ENCODE results near the gene CXXC5.

DNA sequence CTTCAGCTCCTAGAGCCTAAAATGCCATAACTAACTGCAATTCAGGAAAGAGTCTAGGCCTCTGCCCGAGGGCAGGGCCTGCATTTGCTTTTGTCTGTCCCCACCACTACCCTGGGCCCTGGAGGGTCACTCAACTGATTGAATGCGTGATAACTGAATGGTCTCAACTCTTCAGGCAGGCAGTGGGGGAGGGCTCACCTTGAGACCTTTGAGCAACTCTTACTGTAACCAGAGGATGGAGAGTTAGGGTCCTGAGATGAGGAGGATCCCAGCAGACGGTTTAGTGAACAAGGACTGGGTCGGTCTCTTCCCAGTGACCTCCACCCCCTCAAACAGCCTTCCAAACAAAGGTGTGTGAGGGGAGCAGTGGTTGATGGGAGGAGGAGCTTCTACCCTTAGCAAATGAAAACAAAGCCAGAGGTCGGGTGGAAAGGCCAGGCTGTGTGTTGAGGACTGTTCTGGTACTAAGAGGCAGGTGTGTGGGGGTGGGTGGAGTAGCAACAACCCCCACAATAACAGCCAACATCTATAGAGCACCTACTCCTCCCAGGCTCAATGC is 59.4 kb downstream of the CXXC5 start:
- TF ChIP-seq, protein P1, sequence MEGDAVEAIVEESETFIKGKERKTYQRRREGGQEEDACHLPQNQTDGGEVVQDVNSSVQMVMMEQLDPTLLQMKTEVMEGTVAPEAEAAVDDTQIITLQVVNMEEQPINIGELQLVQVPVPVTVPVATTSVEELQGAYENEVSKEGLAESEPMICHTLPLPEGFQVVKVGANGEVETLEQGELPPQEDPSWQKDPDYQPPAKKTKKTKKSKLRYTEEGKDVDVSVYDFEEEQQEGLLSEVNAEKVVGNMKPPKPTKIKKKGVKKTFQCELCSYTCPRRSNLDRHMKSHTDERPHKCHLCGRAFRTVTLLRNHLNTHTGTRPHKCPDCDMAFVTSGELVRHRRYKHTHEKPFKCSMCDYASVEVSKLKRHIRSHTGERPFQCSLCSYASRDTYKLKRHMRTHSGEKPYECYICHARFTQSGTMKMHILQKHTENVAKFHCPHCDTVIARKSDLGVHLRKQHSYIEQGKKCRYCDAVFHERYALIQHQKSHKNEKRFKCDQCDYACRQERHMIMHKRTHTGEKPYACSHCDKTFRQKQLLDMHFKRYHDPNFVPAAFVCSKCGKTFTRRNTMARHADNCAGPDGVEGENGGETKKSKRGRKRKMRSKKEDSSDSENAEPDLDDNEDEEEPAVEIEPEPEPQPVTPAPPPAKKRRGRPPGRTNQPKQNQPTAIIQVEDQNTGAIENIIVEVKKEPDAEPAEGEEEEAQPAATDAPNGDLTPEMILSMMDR (IDR thresholded peaks at IDR 0.05; ENCODE audit: insufficient read depth, low read depth, low read length) = no peak
- no peak for TF ChIP-seq EZH2 (IDR thresholded peaks at IDR 0.05; ENCODE audit: insufficient read depth, low read length)
